ENCODE measurements around the gene CERS1.

DNA sequence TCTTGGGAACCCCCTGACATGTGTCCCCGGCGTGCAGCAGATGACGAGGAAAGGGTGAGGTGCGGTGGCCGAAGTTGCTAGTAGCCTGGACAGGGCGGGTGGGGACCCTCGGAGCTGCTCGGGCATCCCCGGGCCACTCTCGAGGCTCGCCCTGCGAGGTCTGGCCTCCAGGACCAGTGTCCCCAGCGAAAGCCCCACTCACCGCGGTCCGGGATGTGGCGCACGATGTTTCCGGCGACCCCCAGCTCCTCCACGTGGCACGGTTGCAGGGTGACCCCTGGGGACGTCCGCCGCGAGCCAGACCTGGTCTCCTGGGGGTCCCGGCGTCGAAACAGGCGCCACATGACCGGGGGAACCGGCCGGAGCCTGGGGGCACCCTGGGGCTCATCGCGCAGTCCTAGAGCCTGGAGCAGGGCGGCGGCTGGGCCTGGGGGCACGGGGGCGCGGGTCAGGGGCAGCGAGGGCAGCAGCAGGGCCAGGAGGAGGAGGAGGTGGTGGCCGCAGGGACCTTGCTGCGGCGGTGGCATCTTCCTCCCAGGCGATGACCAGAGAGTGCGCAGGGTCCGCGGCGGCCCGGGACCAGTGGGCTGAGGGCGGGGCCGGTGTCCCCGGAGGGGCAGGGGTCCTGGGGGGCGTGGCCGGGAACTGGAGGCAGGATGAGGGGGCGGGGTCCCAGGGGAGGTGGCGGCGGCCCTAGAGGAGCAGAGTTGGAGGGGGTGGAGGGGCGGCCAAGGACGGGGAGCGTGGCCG is 26.0 kb downstream of the CERS1 start:
- TF ChIP-seq, protein P1, sequence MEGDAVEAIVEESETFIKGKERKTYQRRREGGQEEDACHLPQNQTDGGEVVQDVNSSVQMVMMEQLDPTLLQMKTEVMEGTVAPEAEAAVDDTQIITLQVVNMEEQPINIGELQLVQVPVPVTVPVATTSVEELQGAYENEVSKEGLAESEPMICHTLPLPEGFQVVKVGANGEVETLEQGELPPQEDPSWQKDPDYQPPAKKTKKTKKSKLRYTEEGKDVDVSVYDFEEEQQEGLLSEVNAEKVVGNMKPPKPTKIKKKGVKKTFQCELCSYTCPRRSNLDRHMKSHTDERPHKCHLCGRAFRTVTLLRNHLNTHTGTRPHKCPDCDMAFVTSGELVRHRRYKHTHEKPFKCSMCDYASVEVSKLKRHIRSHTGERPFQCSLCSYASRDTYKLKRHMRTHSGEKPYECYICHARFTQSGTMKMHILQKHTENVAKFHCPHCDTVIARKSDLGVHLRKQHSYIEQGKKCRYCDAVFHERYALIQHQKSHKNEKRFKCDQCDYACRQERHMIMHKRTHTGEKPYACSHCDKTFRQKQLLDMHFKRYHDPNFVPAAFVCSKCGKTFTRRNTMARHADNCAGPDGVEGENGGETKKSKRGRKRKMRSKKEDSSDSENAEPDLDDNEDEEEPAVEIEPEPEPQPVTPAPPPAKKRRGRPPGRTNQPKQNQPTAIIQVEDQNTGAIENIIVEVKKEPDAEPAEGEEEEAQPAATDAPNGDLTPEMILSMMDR (IDR thresholded peaks at IDR 0.05), result no peak
- TF ChIP-seq POLR2A (IDR thresholded peaks at IDR 0.05), result no peak
